WI38 (cell line): ENCODE results near the gene SIRT7.

Experiments
- H3K4me3 ChIP-seq: 2 replicates; pipeline ENCODE4 v1.5.1; 2011; ENCODE audit warnings: low read depth, mild to moderate bottlenecking, control low read depth, low read length
- CTCF ChIP-seq: IDR thresholded peaks from 2 replicates; pipeline ENCODE4 v1.5.1; 2012; ENCODE audit warnings: low read depth, mild to moderate bottlenecking, control low read depth, low read length

SIRT7 gene

GRCh38 chr17:81929253-81930141, 11.5 kb upstream of the SIRT7 start:
- H3K4me3 ChIP-seq: no peak overlapping the region
- TF ChIP-seq CTCF: no peak

GRCh38 chr17:81928544-81929252, 10.7 kb upstream of the SIRT7 start:
- H3K4me3 ChIP-seq: peak overlapping the region; percentile 58
- TF ChIP-seq CTCF: no peak

GRCh38 chr17:81927653-81928543, 9.9 kb upstream of the SIRT7 start, which contains the start of gene MAFG:
TSS of gene MAFG (minus strand) at chr17:81927735. CDS start at chr17:81923185, 4,550 bp downstream.
- H3K4me3 ChIP-seq: peak within 1 kb of the TSS; percentile 74
- 0 out of 2 replicates have a peak, but pooled peaks have one; percentile 11 for TF ChIP-seq CTCF

GRCh38 chr17:81927152-81927652, 9.2 kb upstream of the SIRT7 start:
- TF ChIP-seq CTCF: no peak
- peak overlapping the region; percentile 74 for H3K4me3 ChIP-seq

GRCh38 chr17:81926451-81927151, 8.6 kb upstream of the SIRT7 start:
- no peak for TF ChIP-seq CTCF
- peak overlapping the region; percentile 74 for H3K4me3 ChIP-seq

- H3K4me3 ChIP-seq: peak overlapping the region; percentile 74
- TF ChIP-seq CTCF: no peak
Measured at GRCh38 chr17:81925860-81926450, 8.0 kb upstream of the SIRT7 start.
